GM18517 (cell line): Measurements from ENCODE around the gene ZNF839.
A peak's percentile ranks its signal among the peaks of the same experiment; 100 is the strongest.
"Not testable (repeated sequence)": the region's sequence is repeated elsewhere in the genome, so short reads cannot be mapped to it uniquely, and the experiment has no call there.

ENCODE experiments used
- ATAC-seq: cut with Tn5 transposase; IDR thresholded peaks from one replicate; pipeline ENCODE4 v1.9.1; 2021; ENCODE audit warnings: mild to moderate bottlenecking, moderate library complexity; ENCODE audit not compliant: unreplicated experiment

ZNF839 gene

GRCh38 chr14:102304611-102305506, 14.7 kb upstream of the ZNF839 start, which contains the start of gene MOK:
MOK (minus strand) TSS chr14:102305164; CDS start chr14:102304968, 196 bp downstream.
- ATAC-seq = peak; percentile 89

- ATAC-seq = peak; percentile 39
Observed at GRCh38 chr14:102314242-102315011, 5.1 kb upstream of the ZNF839 start.

GRCh38 chr14:102315121-102315520, 4.4 kb upstream of the ZNF839 start:
- ATAC-seq = no peak

- no peak for ATAC-seq
Observed at GRCh38 chr14:102316338-102316742, 3.2 kb upstream of the ZNF839 start.

GRCh38 chr14:102316743-102317563, 2.6 kb upstream of the ZNF839 start:
- ATAC-seq = peak; percentile 51

GRCh38 chr14:102317564-102318248, 1.8 kb upstream of the ZNF839 start:
- ATAC-seq = no peak

GRCh38 chr14:102318781-102319276, 717 bp upstream of the ZNF839 start:
- no peak for ATAC-seq

- ATAC-seq = peak; percentile 26
Observed at GRCh38 chr14:102320033-102320660, 601 bp downstream of the ZNF839 start.

- no peak for ATAC-seq
Observed at GRCh38 chr14:102320671-102321455, 1.3 kb downstream of the ZNF839 start.

- no peak for ATAC-seq
Observed at GRCh38 chr14:102321456-102322422, 2.2 kb downstream of the ZNF839 start.

GRCh38 chr14:102323102-102323501, 3.6 kb downstream of the ZNF839 start:
- no peak for ATAC-seq

GRCh38 chr14:102325791-102326345, 6.3 kb downstream of the ZNF839 start:
- ATAC-seq = no peak

GRCh38 chr14:102326583-102326982, 7.0 kb downstream of the ZNF839 start:
- ATAC-seq = no peak

- ATAC-seq = not testable (repeated sequence)
Observed at GRCh38 chr14:102329381-102329780, 9.8 kb downstream of the ZNF839 start.

- no peak for ATAC-seq
Observed at GRCh38 chr14:102330806-102331205, 11.3 kb downstream of the ZNF839 start.

- ATAC-seq = no peak
Observed at GRCh38 chr14:102333390-102333789, 13.8 kb downstream of the ZNF839 start.
